GM13976 (cell line): ENCODE results near the gene FAF1.

Experiments
- DNase-seq: peaks from one replicate; pipeline ENCODE4 v3.0.0; 2012; ENCODE audit warnings: low spot score
- in situ Hi-C: fragments of 300-500 bp; cut with MboI; formaldehyde crosslinking; loops from one replicate; pipeline ENCODE4 v1.12.0; 2022; ENCODE audit warnings: low sequenced_read_pairs, mixed read lengths, inconsistent platforms; ENCODE audit not compliant: unreplicated experiment
- TF ChIP-seq, protein P1 (sequence below): IDR thresholded peaks from 2 replicates; pipeline ENCODE4 v1.5.1; 2012; ENCODE audit warnings: borderline replicate concordance, mild to moderate bottlenecking; ENCODE audit not compliant: insufficient read depth; ENCODE audit errors: extremely low read depth, missing control alignments, control extremely low read depth

FAF1 gene

DNA sequence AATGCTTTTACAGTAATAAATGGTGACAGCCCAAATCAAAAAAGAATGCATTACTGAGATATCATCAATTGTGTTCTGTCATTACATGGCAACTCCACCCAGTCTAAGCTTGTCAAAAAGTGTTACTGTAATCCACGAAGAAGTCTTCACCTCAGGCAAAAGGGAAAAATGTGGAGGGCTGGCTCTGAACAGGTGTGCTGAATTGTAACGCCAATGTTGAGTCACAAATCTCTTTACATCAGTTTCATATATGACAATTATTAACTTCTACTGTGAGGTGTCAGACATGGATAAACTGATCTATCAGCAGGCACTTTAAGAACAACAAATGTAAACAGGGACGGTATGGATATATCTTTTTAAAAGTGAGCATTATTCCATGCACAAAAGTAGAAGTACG, 438.4 kb downstream of the FAF1 start:
- peak; percentile 2 for DNase-seq
- TF ChIP-seq, protein P1, sequence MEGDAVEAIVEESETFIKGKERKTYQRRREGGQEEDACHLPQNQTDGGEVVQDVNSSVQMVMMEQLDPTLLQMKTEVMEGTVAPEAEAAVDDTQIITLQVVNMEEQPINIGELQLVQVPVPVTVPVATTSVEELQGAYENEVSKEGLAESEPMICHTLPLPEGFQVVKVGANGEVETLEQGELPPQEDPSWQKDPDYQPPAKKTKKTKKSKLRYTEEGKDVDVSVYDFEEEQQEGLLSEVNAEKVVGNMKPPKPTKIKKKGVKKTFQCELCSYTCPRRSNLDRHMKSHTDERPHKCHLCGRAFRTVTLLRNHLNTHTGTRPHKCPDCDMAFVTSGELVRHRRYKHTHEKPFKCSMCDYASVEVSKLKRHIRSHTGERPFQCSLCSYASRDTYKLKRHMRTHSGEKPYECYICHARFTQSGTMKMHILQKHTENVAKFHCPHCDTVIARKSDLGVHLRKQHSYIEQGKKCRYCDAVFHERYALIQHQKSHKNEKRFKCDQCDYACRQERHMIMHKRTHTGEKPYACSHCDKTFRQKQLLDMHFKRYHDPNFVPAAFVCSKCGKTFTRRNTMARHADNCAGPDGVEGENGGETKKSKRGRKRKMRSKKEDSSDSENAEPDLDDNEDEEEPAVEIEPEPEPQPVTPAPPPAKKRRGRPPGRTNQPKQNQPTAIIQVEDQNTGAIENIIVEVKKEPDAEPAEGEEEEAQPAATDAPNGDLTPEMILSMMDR: no peak
- in situ Hi-C loops: no loop called here

DNA sequence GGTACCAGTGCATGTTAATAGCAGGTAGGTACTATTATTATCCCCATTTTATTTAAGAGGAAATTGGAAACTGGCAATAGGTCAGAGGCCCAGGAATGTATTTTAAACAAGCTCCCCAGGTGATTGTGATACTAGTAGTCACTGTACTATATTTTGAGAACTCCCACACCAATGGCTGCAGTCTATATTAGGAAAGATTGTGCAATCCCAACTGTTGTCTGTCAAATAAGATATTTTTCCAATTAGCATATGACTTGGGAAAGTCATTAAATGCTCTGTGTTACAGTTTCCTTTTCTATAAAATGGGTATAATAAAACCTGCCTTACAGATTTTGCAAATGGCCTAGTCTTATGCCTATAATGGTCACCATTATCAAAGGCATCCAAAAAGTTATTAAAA, 442.6 kb downstream of the FAF1 start:
- in situ Hi-C loops: no loop called here
- TF ChIP-seq, protein P1: no peak
- DNase-seq: no peak

DNA sequence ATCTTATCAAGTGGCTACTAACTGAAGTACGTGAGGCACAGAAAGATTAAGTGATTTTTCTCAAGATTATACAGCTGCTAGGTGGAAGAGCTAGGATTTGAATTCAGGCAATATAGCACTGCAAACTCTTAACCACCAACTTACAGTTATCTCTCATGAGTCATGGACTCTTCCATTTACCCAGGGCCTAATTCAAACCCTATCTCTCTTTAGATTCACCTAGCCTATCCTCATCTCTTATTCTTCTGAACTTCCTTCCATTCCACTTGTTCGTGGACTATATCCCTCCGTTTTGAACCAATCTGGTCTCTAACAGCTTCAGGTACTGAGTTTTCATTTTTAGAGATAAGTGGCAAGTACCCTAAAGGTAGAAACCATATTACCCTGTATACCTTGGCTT, 444.0 kb downstream of the FAF1 start:
- in situ Hi-C loops: no loop called here
- TF ChIP-seq, protein P1: no peak
- DNase-seq: no peak

DNA sequence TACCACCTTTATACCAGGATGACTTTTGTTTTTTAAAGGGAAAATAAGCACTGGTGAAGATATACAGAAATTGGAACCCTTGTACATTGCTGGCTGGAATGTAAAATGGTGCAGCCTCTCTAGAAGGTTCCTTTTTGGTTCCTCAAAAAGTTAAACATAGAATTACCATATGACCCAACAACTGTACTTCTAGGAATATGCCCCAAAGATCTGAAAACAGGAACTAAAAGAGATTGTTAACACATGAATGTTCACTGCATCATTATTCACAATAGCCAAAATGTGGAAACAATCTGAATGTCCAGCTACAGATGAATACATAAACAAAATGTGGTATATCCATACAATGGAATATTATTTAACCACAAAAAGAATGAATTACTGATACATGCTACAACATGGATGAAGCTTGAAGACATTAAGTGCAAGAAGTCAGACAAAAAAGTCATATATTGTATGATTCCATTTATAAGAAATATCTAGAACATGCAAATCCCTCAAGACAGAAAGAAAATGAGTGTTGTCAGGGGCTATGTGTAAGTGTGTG, 452.0 kb downstream of the FAF1 start:
- no peak for DNase-seq
- TF ChIP-seq, protein P1: no peak
- in situ Hi-C loops: no loop called here

DNA sequence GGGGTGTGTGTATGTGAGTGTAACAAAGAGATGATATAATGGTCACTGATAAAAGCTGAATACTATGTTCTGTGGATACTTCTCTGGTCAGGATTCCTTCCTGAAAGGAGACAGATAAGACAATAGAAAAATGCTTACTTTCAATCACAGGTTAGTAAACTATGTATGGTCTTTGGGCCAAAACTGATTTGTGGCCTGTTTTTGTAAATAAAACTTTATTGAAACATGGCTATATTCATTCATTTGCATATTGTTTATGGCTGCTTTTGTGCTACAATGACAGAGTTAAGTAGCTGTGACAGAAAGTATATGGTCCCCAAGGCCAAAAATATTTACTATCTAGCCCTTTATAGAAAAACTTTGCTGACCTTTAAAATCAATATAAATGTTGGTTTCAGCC, 454.6 kb downstream of the FAF1 start:
- TF ChIP-seq, protein P1: no peak
- in situ Hi-C loops: no loop called here
- no peak for DNase-seq

DNA sequence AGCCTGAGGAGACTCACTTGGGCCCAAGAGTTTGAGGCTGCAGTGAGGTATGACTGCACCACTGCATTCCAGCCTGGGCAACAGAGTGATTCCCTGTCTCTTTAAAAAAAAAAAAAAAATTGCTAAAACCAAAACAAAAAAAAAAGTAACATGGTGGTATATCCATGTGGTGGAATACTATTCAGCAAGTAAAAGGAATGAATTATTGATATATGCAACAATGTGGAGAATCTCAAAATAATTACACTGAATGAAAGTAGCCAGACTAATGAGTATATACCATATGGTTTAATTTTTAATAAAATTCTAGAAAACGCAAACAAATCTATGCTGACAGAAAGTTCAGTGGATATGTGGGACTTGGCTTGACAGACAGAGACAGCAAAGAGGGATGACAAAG, 456.6 kb downstream of the FAF1 start:
- in situ Hi-C loops: no loop called here
- DNase-seq: no peak
- TF ChIP-seq, protein P1: no peak

DNA sequence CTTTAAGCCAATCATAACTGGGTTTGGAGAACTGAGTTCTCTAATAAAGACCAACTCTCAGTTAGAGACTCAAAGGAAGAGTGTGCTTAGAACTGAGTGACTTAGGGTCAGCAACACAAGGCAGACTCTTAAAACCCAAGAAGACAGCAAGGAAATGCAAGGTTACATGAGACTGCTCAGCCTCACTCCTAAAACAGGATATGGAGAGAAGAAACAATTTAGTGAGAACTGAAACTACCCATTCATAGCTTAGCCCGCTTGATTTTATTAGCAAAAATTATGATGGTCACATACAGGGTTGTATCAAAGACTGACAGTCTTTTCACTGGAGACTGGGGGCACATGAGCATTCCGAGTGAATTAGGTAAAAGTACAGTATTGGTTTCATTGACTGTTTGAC, 457.9 kb downstream of the FAF1 start:
- TF ChIP-seq, protein P1: no peak
- no peak for DNase-seq
- in situ Hi-C loops: no loop called here
